Suprapubic skin (tissue), 3 donors: ENCODE measurements around the gene UTF1.
"Not testable (repeated sequence)": the region's sequence is repeated elsewhere in the genome, so short reads cannot be mapped to it uniquely, and the experiment has no call there.

ENCODE experiments used
- EP300 ChIP-seq: sonication (generic); formaldehyde crosslinking; IDR thresholded peaks from one replicate; pipeline ENCODE4 v1.6.1; 2017; ENCODE audit warnings: antibody characterized with exemption
- POLR2A ChIP-seq, 2 donors: fragments of 450-650 bp; IDR thresholded peaks; one replicate each; pipeline ENCODE4 v1.6.1; 2017; ENCODE audit warnings: antibody characterized with exemption in 2 of 2, mild to moderate bottlenecking in 2 of 2, moderate library complexity in 2 of 2
- TF ChIP-seq, protein P1 (sequence below), 2 donors: fragments of 200-600 bp in 1 of 2; fragments of 450-650 bp in 1 of 2; sonication (generic) in 1 of 2; IDR thresholded peaks; one replicate each; pipeline ENCODE4 v1.5.1; 2016 to 2019; ENCODE audit warnings: antibody characterized with exemption in 2 of 2, mild to moderate bottlenecking in 1 of 2, moderate library complexity in 1 of 2

DNA sequence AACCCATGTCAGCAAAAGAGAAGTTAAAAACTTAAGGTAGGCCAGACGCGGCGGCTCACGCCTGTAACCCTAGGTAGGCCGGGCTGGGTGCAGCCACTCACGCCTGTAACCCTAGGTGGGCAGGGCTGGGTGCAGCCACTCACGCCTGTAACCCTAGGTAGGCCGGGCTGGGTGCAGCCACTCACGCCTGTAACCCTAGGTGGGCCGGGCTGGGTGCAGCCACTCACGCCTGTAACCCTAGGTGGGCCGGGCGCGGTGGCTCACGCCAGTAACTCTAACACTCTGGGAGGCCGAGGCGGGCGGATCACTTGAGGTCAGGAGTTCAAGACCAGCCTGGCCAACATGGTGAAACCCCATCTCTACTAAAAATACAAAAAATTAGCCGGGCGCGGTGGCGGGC, 8.3 kb upstream of the UTF1 start:
- TF ChIP-seq, protein P1, sequence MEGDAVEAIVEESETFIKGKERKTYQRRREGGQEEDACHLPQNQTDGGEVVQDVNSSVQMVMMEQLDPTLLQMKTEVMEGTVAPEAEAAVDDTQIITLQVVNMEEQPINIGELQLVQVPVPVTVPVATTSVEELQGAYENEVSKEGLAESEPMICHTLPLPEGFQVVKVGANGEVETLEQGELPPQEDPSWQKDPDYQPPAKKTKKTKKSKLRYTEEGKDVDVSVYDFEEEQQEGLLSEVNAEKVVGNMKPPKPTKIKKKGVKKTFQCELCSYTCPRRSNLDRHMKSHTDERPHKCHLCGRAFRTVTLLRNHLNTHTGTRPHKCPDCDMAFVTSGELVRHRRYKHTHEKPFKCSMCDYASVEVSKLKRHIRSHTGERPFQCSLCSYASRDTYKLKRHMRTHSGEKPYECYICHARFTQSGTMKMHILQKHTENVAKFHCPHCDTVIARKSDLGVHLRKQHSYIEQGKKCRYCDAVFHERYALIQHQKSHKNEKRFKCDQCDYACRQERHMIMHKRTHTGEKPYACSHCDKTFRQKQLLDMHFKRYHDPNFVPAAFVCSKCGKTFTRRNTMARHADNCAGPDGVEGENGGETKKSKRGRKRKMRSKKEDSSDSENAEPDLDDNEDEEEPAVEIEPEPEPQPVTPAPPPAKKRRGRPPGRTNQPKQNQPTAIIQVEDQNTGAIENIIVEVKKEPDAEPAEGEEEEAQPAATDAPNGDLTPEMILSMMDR (IDR thresholded peaks at IDR 0.05), result not testable (repeated sequence)
- not testable (repeated sequence) for TF ChIP-seq POLR2A (IDR thresholded peaks at IDR 0.05); EP300
